Measurements from ENCODE around the gene ADH4. TPM values are rescaled to one million over a fixed set of nuclear protein-coding genes. Genes with fewer than 3 reads are reported as not detected.

ADH4 gene
- total RNA-seq, 1 experiment from 2014 or later, result not detected

- Histone ChIP-seq H3K23me2 (ENCODE audit: insufficient read length, low read depth, low read length, poor library complexity, severe bottlenecking) (peaks cover 8% of the 10 kb centered on the region), H2BK12ac (ENCODE audit: insufficient read length, low read depth, low read length) (no peak within 1 kb of the TSS), H3K4ac (ENCODE audit: low read depth, low read length) (no peak within 1 kb of the TSS; the same call in 1 of the 2 replicates), H2AFZ (ENCODE audit: low read length) (peak within 1 kb of the TSS; percentile 68), H2BK20ac (ENCODE audit: low read depth, low read length, poor library complexity, severe bottlenecking) (no peak within 1 kb of the TSS), H2BK120ac (ENCODE audit: low read depth, low read length, poor library complexity, severe bottlenecking) (no peak within 1 kb of the TSS), H2BK5ac (ENCODE audit: insufficient read length, low read length) (peak within 1 kb of the TSS; percentile 49), H3K9ac (ENCODE audit: extremely low read depth, insufficient read length, low read length) (peak within 1 kb of the TSS; percentile 98), H2BK15ac (ENCODE audit: low read depth, low read length) (no peak within 1 kb of the TSS), H3K56ac (ENCODE audit: insufficient read length, low read depth, low read length) (peak within 1 kb of the TSS; percentile 63), H4K5ac (ENCODE audit: insufficient read length, low read depth, low read length) (peak within 1 kb of the TSS; percentile 89), H4K8ac (replicated peaks; ENCODE audit: insufficient read length, low read depth, low read length) (peak within 1 kb of the TSS; percentile 90), H3K4me2 (ENCODE audit: insufficient read depth, insufficient read length, low read length) (peak within 1 kb of the TSS; percentile 96), H4K91ac (ENCODE audit: insufficient read length, low read depth, low read length) (no peak within 1 kb of the TSS), H3T11ph (ENCODE audit: low read length) (no peak within 1 kb of the TSS), H3K79me1 (ENCODE audit: insufficient read depth, low read depth, low read length, poor library complexity, severe bottlenecking) (no peaks in the 10 kb centered on the region), H3K18ac (ENCODE audit: insufficient read length, low read depth, low read length) (peak within 1 kb of the TSS; percentile 96), H3K14ac (ENCODE audit: insufficient read depth, low read length) (peak within 1 kb of the TSS; percentile 98), H3K9me3 (ENCODE audit: control insufficient read depth, low read depth, low read length) (no peaks in the 10 kb centered on the region), H2AK5ac (ENCODE audit: insufficient read length, low read length) (no peak within 1 kb of the TSS), H3K79me2 (ENCODE audit: insufficient read depth, low read length) (peaks cover 9% of the 10 kb centered on the region), H3K27me3 (ENCODE audit: insufficient read depth, low read length) (no peaks in the 10 kb centered on the region), H3K27ac (ENCODE audit: insufficient read length, low read depth, low read length) (peak within 1 kb of the TSS; percentile 64), H4K20me1 (ENCODE audit: control insufficient read depth, insufficient read depth, insufficient read length) (no peaks in the 10 kb centered on the region), H3K23ac (ENCODE audit: insufficient read length, low read depth, low read length) (no peak within 1 kb of the TSS), H3K4me1 (ENCODE audit: insufficient read depth, low read length) (no peaks in the 10 kb centered on the region)
- peak; percentile 89 for DNase-seq
- H3K4me1 Mint-ChIP-seq, result peaks cover 32% of the 10 kb centered on the region in 2 experiments
- TF ChIP-seq, protein P1, sequence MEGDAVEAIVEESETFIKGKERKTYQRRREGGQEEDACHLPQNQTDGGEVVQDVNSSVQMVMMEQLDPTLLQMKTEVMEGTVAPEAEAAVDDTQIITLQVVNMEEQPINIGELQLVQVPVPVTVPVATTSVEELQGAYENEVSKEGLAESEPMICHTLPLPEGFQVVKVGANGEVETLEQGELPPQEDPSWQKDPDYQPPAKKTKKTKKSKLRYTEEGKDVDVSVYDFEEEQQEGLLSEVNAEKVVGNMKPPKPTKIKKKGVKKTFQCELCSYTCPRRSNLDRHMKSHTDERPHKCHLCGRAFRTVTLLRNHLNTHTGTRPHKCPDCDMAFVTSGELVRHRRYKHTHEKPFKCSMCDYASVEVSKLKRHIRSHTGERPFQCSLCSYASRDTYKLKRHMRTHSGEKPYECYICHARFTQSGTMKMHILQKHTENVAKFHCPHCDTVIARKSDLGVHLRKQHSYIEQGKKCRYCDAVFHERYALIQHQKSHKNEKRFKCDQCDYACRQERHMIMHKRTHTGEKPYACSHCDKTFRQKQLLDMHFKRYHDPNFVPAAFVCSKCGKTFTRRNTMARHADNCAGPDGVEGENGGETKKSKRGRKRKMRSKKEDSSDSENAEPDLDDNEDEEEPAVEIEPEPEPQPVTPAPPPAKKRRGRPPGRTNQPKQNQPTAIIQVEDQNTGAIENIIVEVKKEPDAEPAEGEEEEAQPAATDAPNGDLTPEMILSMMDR (conservative IDR thresholded peaks at IDR 0.05), result no peak
- no CpG with 5 or more reads among the region's 53 CpGs for WGBS (ENCODE audit: extremely low coverage, insufficient read length, low lambda C conversion rate)
- H3K27me3 Mint-ChIP-seq (ENCODE audit: low read depth), result no peaks in the 10 kb centered on the region
- H3K36me3 Mint-ChIP-seq (ENCODE audit: insufficient read depth in 1 of 3, low read depth in 3 of 3), result peaks cover 14 to 33% (median 23%) of the 10 kb centered on the region in 3 experiments
- H3K9me3 Mint-ChIP-seq, result no peaks in the 10 kb centered on the region; a peak in 1 of 5 replicates
- peak within 1 kb of the TSS; percentile 99 to 100 (median 100) for H3K27ac Mint-ChIP-seq
- peak within 1 kb of the TSS; percentile 94 to 95 for H3K4me3 Mint-ChIP-seq
Observed at GRCh38 chr4:99088481-99089365, 55.4 kb downstream of the ADH4 start, which contains the start of gene ADH5. Gene ADH5, minus strand, starts transcription at chr4:99088788. Its CDS starts 88 bp downstream, at chr4:99088700.
